ENCODE measurements around the gene GGTA1.

GGTA1 gene

GRCh38 chr9:121451586-121451985, 48.1 kb downstream of the GGTA1 start:
- no peak for DNase-seq (ENCODE audit: low read depth, low spot score)
- CTCF ChIA-PET: interaction anchor here (0.7 to 3.6 kb wide), 3 partner anchors 11 to 48 kb away, joined by 4 to 16 read pairs (median 5); partner anchors contain the start of gene GGTA1
- POLR2A ChIA-PET: no interaction called here

GRCh38 chr9:121450241-121450640, 49.4 kb downstream of the GGTA1 start:
- POLR2A ChIA-PET: no interaction called here
- no peak overlapping the region for H3K4me3 ChIP-seq (ENCODE audit: low read depth, low read length)
- CTCF ChIA-PET: interaction anchor here (0.7 to 3.6 kb wide), 3 partner anchors 11 to 527 kb away, joined by 5 to 16 read pairs (median 5); no protein-coding TSS in a partner anchor
- no peak for DNase-seq (ENCODE audit: low read depth, low spot score)
- no peak for TF ChIP-seq CTCF (IDR thresholded peaks at IDR 0.05; ENCODE audit: insufficient read depth, low read length, missing control alignments)

More at GRCh38 chr9:121451586-121451985, 48.1 kb downstream of the GGTA1 start:
- no peak for TF ChIP-seq CTCF (IDR thresholded peaks at IDR 0.05; ENCODE audit: insufficient read depth, low read length, missing control alignments)
- H3K4me3 ChIP-seq (ENCODE audit: low read depth, low read length): no peak overlapping the region

- H3K4me3 ChIP-seq (ENCODE audit: low read depth, low read length): no peak overlapping the region
- no peak for DNase-seq (ENCODE audit: low read depth, low spot score)
- ChIA-PET POLR2A (no interaction called here), CTCF (interaction anchor here (0.7 to 3.6 kb wide), 3 partner anchors 10 to 526 kb away, joined by 5 to 16 read pairs (median 5); no protein-coding TSS in a partner anchor)
- TF ChIP-seq CTCF (IDR thresholded peaks at IDR 0.05; ENCODE audit: insufficient read depth, low read length, missing control alignments): no peak
These were observed 49.9 kb downstream of the GGTA1 start for GRCh38 chr9:121449786-121450185.

- ChIA-PET POLR2A (interaction anchor here (0.8 kb wide), 1 partner anchor 699 kb away, joined by 3 read pairs; no protein-coding TSS in a partner anchor), CTCF (no interaction called here)
- no peak for TF ChIP-seq CTCF (IDR thresholded peaks at IDR 0.05; ENCODE audit: insufficient read depth, low read length, missing control alignments)
- no peak overlapping the region for H3K4me3 ChIP-seq (ENCODE audit: low read depth, low read length)
- DNase-seq (ENCODE audit: low read depth, low spot score): peak; percentile 23
These were observed 52.3 kb downstream of the GGTA1 start for GRCh38 chr9:121447321-121447834.

- DNase-seq (ENCODE audit: low read depth, low spot score): no peak
- H3K4me3 ChIP-seq (ENCODE audit: low read depth, low read length): no peak overlapping the region
- ChIA-PET CTCF (no interaction called here), POLR2A (no interaction called here)
- no peak for TF ChIP-seq CTCF (IDR thresholded peaks at IDR 0.05; ENCODE audit: insufficient read depth, low read length, missing control alignments)
These were observed 53.7 kb downstream of the GGTA1 start for GRCh38 chr9:121445986-121446385.

GRCh38 chr9:121443981-121444380, 55.7 kb downstream of the GGTA1 start:
- no peak overlapping the region for H3K4me3 ChIP-seq (ENCODE audit: low read depth, low read length)
- ChIA-PET POLR2A (no interaction called here), CTCF (interaction anchor here (0.7 to 1.2 kb wide), 2 partner anchors 128 to 688 kb away, joined by 3 read pairs; no protein-coding TSS in a partner anchor)
- TF ChIP-seq CTCF (IDR thresholded peaks at IDR 0.05; ENCODE audit: insufficient read depth, low read length, missing control alignments): no peak
- no peak for DNase-seq (ENCODE audit: low read depth, low spot score)
